GM21423 (cell line): Measurements from ENCODE around the gene RAB6B.
A peak's percentile ranks its signal among the peaks of the same experiment; 100 is the strongest.

Experiments used
- ATAC-seq: cut with Tn5 transposase; IDR thresholded peaks from one replicate; pipeline ENCODE4 v1.9.1; 2021; ENCODE audit warnings: mild to moderate bottlenecking, moderate library complexity; ENCODE audit not compliant: unreplicated experiment

RAB6B gene

GRCh38 chr3:133931084-133931483 lies 35.4 kb upstream of the RAB6B start:
- no peak for ATAC-seq

- no peak for ATAC-seq
Measured at GRCh38 chr3:133930341-133930933, 34.8 kb upstream of the RAB6B start.

- no peak for ATAC-seq
Measured at GRCh38 chr3:133928903-133929607, 33.4 kb upstream of the RAB6B start.

- ATAC-seq, result no peak
Measured at GRCh38 chr3:133928136-133928893, 32.6 kb upstream of the RAB6B start.

- ATAC-seq, result peak; percentile 72
Measured at GRCh38 chr3:133927540-133928066, 31.9 kb upstream of the RAB6B start.

- no peak for ATAC-seq
Measured at GRCh38 chr3:133926736-133927539, 31.3 kb upstream of the RAB6B start.

GRCh38 chr3:133925960-133926735 lies 30.5 kb upstream of the RAB6B start:
- no peak for ATAC-seq

GRCh38 chr3:133924041-133924440 lies 28.4 kb upstream of the RAB6B start:
- no peak for ATAC-seq

GRCh38 chr3:133921592-133921991 lies 25.9 kb upstream of the RAB6B start:
- ATAC-seq, result no peak

GRCh38 chr3:133917144-133917543 lies 21.5 kb upstream of the RAB6B start:
- no peak for ATAC-seq

- ATAC-seq, result no peak
Measured at GRCh38 chr3:133915685-133916658, 20.3 kb upstream of the RAB6B start.

- no peak for ATAC-seq
Measured at GRCh38 chr3:133914839-133915600, 19.3 kb upstream of the RAB6B start.

- no peak for ATAC-seq
Measured at GRCh38 chr3:133910422-133910821, 14.7 kb upstream of the RAB6B start.

GRCh38 chr3:133905376-133905775 lies 9.7 kb upstream of the RAB6B start:
- ATAC-seq, result no peak

GRCh38 chr3:133901847-133902246 lies 6.2 kb upstream of the RAB6B start:
- ATAC-seq, result no peak

GRCh38 chr3:133901083-133901482 lies 5.4 kb upstream of the RAB6B start:
- ATAC-seq, result no peak

- no peak for ATAC-seq
Measured at GRCh38 chr3:133899311-133899710, 3.6 kb upstream of the RAB6B start.

- no peak for ATAC-seq
Measured at GRCh38 chr3:133897547-133897946, 1.9 kb upstream of the RAB6B start.
